Mesenteric fat pad (tissue), 1 donor: ENCODE measurements around the gene MC1R. TPM values are rescaled to one million over a fixed set of nuclear protein-coding genes. Genes with fewer than 3 reads are reported as not detected.

Experiments
- DNase-seq: peaks from one replicate; pipeline ENCODE4 v3.0.0-alpha.2; 2020; ENCODE audit warnings: low spot score
- total RNA-seq: library from RNA; stranded (reverse); fragmentation: NEBNext Ultra II Directional; extraction: Animal tissue kit (Norgen Biotek cat#: 25700); gene quantifications from one replicate; pipeline ENCODE4 v1.2.1, GENCODE V29; 2021
- donor health status: DM: yes; HTN: yes; CAD: no.

MC1R gene
- total RNA-seq, 1 donor from 2014 or later: 2.4 TPM

DNA sequence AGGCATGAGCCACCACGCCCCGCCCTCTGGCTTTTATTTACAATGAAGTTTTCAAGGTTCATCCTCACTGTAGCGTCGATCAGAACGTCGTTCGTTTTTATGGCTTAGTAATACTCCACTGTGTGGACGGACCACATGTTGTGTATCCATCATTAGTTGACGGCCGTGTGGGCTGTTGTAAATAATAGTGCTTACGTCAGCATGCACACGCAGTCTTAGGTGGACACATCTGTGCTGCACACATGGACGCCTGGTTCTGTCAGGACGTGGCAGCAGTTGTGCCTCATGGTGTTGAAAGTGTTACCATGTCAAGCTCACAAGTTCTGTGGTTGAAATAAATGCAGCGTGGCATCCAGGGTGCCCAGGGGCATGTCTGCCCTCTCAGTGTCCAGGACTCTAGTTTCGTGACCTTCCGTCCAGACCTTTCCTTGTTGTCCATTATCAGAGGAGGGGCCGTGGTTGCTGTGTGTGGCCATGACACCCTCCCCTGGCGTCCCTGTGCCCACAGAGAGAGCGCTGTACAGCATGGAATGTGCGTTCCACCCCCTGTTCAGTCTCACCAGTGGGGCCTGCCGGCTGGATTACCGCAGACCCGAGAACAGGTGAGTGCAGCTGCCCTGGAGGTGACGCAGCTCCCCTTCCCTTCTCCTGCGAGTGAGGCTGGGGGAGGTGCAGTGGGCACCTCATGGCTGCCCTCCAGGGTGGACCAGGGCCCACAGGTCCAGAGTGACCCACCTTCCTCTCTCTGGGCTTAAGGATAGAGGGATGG, 23.0 kb upstream of the MC1R start:
- no peak for DNase-seq

DNA sequence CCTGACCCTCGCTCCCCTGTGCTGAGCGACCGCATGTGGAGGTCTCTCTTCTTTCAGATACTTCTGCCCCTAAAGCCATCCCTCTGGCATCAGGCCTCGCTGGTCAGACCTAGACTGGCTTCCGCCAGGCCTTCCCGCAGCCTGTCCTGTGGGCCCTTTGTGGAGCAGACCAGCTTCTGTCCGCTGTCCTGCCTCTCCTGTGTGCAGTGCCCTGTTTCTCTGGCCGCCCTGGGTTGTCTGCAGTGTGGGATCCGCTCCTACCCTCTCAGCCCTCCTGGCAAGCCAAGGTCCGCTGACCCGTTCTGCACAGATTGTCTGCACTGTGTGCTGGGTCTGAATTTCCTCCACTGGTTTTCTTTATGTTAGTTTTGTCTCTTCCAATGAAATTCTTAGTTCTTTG, 21.5 kb upstream of the MC1R start:
- no peak for DNase-seq

DNA sequence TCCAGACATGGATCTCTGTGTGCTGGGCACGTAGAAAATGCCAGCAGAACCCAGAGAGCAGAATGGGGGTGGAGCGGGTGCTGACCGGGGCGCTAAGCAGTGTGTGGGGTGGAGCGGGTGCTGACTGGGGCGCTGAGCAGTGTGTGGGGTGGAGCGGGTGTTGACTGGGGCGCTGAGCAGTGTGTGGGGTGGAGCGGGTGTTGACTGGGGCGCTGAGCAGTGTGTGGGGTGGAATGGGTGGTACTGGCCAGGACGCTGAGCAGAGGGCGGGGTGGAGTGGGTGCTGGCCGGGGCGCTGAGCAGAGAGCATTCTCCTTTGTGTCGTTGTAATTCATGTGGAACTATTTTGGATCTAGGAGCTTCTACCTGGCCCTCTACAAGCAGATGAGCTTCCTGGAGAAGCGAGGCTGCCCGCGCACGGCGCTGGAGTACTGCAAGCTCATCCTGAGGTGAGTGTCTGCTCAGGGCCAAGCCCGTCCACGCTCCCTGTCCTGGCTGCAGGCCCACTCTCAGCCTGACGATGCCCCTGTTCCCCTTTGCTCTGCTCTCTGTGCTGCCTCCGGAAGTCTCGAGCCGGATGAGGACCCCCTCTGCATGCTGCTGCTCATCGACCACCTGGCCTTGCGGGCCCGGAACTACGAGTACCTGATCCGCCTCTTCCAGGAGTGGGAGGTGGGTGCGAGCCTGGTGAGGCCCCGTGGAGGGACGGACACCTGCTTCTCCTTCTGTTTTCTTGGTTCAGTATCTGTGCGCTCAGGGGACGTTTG, 20.3 kb upstream of the MC1R start:
- DNase-seq: no peak

DNA sequence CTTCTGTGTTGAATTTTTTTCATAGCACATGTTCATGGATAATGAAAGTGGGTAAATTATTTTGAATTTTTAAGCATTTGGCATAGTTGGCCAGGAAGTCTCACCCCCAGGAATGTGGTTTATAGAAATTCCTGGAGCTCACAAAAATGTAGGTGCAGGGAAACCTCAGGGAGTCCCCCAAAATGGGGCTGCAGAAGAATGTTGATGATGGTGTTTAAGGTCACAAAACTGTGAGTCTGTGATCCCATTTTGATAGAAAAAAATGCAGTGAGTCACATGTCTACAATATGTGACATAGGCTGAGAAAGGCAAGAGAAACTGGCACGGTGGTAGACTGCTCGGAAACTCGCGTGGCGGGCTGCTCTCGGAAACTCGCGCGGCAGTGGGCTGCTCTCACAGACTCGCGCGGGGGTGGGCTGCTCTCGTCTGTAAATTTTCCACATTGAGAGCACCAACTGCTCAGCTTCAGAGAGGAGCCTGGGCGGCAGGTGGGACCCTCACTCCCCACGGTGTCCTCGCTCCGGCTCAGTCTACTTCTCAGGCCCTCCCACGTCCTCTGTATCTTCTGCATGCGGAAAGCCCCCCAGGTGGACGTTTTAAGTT, 18.7 kb upstream of the MC1R start:
- DNase-seq: no peak

DNA sequence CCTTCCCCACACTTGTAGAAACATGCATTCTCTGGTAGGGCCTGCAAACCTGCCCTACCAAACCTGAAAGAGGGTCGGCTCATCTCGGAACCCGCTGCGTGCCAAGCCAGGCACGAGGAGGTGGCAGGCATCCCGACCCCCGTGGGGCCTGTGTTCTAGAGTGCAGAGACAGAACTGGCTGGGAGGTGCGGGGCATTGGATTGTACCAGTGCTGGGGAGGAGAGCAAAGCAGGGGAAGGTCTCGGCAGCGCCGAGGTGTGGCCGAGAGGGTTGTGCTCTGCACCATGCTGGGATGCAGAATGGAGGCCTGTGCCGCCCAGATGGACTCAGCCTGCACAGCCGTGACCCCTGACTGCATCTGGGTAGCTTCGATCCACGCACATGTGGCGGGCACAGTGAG, 17.8 kb upstream of the MC1R start:
- no peak for DNase-seq

DNA sequence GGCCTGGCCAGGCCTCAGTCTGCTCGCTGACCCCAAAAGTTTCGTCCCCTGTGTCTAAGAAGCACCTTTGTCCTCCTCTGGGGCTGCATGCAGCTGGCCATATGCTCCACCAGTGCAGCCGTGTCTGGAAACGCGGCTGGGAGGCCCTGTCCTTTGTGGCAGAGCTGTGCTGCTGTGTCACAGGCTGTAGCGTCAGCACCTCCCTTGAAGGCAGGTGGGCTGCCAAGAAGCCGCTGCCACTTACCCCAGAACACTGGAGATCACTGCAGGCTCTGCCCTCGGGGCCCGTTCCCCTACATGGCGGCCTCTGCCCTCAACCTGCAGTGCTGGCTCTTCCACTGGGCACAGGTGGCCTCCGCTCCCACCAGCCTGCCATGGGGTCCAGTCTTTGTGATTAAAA, 15.7 kb upstream of the MC1R start:
- DNase-seq: no peak

DNA sequence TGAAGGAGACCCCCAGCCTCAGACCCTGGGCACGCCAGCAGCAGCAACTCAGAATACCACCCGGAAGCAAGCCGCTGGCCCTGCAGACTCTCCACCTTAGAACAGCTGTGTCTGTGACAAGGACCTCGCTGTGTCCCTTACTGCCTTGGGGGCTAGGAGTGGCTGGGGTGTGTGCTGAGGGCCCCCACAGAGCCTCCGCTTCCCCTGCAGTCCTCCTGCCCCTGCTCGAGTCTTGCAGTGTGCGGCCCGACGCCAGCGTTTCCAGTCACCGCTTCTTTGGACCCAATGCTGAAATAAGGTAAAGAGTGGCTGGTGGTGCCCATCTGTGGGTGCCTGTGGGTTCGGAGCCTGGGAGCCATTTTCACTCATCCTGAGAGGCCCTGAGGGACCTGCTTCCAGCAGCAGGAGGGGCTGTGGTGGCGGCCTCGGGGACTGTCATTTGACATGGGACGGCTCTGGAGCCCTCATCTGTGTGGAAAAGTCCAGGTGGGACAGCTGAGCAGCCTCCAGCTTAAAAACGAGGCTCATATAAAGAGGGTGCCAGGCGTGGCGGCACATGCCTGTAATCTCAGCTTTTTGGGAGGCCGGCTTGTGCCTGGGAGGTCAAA, 14.7 kb upstream of the MC1R start:
- no peak for DNase-seq

DNA sequence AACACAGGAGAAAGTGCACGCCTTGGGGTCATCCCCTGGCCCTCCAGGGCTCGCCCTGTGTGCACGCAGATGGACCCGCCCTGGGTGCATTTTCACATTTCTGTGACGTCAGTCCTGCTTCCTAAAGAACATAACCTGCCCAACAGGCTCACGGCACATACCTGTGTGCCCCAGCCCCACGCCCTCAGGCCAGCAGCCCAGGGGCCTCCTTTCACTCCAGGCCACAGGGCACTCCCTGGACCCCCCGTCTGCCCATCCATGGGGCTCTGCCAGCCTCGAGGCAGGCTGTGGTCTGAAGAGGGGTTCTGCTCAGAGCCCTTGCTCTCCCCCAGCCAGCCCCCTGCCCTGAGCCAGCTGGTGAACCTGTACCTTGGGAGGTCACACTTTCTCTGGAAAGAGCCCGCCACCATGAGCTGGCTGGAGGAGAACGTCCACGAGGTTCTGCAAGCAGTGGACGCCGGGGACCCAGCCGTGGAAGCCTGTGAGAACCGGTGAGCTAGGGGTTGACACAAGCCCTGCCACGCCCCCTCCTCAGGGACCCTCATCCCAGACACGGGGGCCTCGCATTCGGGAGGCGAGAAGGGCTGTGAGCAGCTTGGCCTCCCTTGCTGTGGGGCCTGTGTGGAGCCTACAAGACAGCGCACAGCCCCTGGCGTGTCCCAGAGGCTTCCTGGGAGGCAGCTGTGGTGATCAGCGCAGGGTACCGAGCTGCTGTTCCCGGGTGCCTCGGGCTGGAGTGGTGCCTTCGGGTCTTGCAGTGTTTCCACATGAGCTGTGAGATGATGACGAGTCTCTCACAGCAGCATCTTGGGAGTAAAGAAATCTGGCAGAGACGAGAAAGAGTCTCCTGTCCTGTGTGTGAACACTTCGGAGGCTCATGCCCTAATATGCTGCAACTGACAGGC, 13.8 kb upstream of the MC1R start:
- DNase-seq: no peak

DNA sequence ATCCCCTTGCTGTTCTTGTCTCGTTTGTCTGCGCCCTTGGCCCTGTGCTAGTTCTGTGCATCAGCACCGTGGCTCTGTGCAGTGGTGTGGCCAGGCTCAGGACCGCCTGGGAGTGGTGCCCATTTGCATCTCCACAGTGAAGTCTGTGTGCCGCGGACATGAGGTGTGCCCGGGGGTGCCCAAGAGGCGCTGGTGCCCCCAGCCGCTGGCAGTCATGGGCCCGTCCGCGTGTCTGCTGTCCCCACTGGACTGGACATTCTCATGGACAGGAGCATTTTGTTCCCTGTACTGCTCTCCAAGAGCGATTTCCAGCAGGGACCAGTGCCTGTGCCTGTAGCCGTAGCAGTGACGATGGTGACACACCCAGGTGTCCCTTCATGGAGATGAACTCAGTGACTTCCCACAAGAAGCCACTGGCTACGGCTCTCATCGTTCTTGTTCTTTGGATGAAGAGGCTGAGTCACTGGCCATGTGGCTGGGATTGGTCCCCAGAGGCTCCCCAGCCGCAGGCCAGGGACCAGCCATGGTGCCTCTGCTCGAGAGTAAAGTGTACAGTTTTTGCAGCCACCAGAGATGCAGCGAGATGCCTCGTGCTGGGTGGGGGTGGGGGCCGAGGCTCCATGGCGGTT, 13.0 kb upstream of the MC1R start:
- DNase-seq: no peak

DNA sequence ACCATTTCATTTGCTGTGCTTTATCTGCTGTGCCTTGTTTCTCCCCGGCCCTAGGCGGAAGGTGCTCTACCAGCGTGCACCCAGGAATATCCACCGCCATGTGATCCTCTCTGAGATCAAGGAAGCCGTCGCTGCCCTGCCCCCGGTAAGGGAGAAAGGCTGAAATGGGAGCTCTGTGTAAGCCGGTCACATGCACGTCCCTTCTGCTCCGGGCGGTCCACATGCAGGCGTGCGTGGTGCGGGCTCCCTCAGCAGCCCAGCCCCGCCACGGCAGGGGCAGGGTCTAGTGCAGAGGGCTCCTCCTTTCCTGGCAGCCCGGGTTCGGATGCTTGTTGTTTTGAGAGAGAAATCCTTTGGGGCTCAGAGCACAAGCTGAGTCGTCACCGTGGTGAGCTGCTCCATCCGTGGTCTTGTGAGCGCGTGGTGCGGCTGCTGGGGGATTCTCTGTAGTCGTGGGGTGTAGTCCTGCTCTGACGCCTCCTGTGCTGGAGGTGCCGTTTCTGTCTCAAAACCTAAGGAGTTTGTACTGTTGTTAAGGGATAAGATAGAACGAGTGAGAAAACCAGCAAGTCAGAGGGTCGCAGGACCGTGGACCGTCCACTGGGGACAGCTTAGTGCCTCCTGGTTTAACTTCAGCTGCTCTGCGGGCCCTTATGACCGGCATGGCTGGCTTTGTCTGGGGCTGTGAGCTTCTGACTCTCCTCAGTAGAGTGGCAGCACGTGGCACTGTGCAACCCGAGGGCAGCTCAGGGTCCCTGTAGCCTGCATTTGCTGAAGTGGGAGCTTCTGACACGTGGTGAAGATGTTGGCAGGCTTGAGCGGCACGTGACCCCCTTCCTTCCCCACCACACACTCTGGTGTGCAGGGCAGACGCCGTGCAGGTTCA, 12.3 kb upstream of the MC1R start:
- no peak for DNase-seq

DNA sequence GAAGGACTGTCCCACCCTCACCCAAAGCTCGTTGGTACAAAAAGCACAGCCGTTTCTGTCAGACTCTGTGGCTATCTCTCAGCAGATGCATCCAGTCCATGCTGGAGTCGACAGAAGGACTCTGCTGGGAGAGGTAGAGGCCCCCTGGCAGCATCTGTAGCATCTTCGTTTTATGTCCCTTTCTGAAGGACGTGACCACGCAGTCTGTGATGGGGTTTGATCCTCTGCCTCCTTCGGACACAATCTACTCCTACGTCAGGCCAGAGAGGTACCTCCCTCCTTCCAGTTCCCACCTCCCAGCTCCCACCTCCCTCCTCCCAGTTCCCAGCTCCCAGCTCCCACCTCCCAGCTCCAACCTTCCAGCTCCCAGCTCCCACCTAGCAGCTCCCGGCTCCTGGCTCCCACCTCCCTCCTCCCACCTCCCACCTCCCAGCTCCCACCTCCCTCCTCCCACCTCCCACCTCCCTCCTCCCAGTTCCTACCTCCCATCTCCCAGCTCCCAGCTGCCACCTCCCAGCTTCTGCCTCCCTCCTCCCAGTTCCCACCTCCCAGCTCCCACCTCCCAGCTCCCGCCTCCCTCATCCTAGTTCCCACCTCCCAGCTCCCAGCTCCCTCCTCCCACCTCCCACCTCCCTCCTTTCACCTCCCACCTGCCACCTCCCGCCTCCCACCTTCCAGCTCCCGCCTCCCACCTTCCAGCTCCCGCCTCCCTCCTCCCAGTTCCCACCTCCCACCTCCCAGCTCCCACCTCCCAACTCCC, 11.4 kb upstream of the MC1R start:
- DNase-seq: no peak

DNA sequence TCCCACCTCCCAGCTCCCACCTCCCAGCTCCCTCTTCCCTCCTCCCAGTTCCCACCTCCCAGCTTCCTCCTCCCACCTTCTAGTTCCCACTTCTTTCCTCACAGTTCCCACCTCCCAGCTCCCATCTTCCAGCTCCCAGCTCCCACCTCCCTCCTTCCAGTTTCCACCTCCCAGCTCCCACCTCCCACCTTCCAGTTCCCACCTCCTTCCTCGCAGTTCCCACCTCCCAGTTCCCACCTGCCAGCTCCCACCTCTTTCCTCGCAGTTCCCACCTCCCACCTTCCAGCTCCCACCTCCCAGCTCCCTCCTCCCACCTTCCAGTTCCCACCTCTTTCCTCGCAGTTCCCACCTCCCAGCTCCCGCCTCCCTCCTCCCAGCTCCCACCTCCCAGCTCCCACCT, 10.4 kb upstream of the MC1R start:
- no peak for DNase-seq

DNA sequence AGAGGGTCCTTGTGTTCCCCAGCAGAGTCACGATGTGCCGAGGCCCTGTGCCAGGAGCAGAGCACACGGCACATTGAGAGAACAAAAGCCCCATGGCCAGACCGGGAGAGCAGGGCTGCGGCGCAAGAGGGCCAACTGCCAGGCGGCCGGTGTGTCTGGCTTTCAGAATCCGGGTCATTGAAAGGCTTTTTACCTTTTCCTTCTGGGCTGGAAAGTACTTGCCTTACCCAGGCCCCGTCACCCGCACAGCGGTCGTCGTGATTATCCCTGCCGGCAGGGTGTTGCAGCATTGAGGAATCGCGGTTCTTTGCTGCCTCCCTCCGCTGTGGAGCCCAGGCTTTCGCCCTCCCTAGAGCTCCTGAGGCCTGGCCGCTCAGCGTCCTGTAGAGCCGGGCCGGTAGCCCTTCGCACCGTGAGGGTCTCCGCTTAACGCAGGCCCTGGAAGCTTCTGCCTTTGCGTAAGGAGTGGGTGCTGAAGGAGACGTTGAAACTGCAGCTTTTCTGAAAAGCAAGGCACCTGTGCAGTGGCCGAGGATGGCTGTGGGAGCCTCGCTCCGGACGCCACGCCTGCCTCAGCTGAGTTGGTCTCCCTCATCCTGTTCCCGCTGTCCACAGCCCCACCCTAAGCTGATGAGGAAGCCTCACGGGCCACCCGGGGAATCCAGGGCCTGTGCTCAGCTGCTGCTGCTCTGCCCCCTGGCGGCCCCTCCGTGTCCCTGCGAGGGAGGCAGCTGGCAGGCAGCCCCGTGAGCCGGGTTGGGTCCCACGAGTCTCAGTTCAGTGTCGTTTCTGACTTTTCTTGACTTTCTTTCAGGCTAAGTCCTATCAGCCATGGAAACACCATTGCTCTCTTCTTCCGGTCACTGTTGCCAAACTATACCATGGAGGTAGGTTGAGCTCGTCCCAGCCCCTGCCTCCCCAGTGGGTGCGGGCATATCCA, 8.6 kb upstream of the MC1R start:
- DNase-seq: peak; percentile 94

DNA sequence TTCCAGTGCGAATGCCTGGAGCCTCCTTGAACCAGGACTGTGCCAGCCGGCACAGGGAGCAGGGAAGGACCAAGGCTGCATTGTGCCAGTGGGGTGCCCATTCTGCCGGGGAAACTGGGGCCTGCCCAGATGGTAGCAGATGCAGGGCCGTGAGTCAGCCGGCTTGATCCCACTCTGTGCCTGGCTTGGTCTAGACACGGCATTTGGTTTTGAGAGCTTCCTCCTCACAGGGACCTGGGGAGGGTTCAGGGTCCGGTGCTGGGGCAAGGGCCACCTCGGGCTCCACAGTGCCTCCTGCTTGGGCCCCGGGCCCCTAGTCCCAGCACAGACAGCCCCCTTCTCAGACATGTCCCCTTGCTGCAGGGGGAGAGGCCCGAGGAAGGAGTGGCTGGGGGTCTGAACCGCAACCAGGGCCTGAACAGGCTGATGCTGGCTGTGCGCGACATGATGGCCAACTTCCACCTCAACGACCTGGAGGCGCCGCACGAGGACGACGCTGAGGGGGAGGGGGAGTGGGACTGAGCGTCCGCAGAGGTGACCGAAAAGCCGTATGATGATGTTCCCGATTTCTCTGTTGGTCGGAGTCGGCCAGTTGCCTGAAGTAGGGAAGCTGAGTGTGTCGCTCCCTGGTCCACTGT, 7.8 kb upstream of the MC1R start:
- no peak for DNase-seq

DNA sequence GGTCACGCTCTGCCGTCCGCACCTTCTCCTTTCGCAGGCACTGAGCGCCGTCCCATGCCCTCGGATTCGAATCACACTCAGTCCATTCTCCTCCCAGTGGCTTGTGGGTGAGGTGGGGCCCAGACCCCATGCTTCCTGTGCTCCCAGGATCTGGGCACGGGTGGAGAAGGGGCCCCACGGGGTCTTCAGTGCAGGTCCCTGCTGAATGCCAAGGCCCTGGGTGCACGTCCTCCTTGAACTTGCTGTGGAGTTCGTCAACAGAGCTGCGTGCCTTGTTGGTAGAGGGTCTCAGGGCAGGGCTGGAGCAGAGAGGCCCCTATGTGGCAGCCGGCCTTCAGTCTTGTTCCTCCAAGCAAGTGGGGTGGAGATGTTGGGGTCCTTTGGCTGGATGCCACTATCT, 7.3 kb upstream of the MC1R start:
- DNase-seq: no peak

DNA sequence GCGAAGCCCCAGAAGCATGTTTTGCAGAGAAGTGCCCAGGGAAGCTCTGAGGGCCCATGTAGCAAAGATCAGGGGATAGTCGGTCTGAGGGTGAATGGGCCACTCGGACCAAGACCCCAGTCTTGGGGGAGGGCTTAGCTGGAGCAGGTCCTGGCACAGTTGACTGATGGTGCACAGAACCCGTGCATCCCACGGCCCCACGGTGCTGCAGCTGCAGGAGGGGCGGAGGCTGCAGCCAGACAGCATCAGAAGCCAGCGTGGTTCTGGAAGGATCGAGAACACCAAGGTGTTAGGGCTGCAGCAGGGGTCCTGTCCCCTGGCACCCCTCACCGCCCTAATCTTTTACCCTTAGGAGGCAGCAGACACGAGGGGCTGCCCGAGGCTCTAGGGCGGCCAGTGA, 6.5 kb upstream of the MC1R start:
- no peak for DNase-seq

DNA sequence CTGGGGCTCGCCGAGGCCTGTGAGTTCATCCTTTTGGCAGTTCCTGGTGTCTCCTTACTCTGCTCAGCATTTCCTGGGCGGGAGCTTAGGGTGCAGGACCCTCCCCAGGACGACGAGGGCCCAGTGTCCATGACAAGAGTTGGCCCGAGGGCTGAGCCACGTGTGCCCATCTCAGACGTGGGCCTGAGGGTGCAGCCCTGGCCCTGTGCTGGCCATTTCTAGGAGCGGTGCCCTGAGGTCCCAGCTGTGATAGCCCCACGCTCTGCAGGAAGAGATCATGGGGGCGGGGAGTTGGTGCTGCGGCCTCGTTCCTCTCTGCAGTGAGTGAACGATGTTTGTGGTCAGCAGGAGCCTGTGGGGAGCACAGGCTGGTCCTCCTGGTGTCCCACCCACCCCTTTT, 6.0 kb upstream of the MC1R start:
- no peak for DNase-seq
